ENCODE results near the gene MARK1. TPM values are rescaled to one million over a fixed set of nuclear protein-coding genes. Genes with fewer than 3 reads are reported as not detected.

MARK1 gene
- total RNA-seq, 1 experiment from 2014 or later = not detected

DNA sequence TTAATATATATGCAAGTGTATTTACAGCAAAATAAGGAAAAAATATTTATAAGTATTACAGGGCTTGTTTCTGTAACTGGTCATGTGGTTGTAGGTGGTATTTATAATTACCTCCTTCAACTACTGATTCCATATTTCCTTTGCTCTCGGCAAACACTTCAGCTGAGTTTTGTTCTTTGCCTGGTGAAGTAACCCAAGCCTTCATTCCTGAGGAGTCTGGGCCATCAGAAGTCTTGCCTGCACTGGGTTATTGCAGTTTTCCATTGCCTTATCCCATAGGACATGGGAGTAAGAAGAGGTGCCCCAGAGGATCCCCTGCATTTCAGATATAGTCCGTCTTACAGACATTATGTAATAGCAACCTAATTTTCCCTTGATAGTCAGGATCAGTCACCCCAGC lies 23.8 kb downstream of the MARK1 start:
- peaks cover 9% of the 10 kb centered on the region; the same call in 1 of the 2 replicates for H3K27me3 ChIP-seq (ENCODE audit: control insufficient read depth, insufficient read depth, low read length)
- TF ChIP-seq POLR2AphosphoS5 (IDR thresholded peaks at IDR 0.05; ENCODE audit: low read depth, low read length) (no peak), TCF7L2 (IDR thresholded peaks at IDR 0.05; ENCODE audit: low read depth, low read length) (no peak), SIN3A (IDR thresholded peaks at IDR 0.05; ENCODE audit: borderline replicate concordance, insufficient read depth, low read depth, low read length) (no peak)
- TF ChIP-seq, protein P1, sequence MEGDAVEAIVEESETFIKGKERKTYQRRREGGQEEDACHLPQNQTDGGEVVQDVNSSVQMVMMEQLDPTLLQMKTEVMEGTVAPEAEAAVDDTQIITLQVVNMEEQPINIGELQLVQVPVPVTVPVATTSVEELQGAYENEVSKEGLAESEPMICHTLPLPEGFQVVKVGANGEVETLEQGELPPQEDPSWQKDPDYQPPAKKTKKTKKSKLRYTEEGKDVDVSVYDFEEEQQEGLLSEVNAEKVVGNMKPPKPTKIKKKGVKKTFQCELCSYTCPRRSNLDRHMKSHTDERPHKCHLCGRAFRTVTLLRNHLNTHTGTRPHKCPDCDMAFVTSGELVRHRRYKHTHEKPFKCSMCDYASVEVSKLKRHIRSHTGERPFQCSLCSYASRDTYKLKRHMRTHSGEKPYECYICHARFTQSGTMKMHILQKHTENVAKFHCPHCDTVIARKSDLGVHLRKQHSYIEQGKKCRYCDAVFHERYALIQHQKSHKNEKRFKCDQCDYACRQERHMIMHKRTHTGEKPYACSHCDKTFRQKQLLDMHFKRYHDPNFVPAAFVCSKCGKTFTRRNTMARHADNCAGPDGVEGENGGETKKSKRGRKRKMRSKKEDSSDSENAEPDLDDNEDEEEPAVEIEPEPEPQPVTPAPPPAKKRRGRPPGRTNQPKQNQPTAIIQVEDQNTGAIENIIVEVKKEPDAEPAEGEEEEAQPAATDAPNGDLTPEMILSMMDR (IDR thresholded peaks at IDR 0.05) = no peak
- TF ChIP-seq, protein P2, sequence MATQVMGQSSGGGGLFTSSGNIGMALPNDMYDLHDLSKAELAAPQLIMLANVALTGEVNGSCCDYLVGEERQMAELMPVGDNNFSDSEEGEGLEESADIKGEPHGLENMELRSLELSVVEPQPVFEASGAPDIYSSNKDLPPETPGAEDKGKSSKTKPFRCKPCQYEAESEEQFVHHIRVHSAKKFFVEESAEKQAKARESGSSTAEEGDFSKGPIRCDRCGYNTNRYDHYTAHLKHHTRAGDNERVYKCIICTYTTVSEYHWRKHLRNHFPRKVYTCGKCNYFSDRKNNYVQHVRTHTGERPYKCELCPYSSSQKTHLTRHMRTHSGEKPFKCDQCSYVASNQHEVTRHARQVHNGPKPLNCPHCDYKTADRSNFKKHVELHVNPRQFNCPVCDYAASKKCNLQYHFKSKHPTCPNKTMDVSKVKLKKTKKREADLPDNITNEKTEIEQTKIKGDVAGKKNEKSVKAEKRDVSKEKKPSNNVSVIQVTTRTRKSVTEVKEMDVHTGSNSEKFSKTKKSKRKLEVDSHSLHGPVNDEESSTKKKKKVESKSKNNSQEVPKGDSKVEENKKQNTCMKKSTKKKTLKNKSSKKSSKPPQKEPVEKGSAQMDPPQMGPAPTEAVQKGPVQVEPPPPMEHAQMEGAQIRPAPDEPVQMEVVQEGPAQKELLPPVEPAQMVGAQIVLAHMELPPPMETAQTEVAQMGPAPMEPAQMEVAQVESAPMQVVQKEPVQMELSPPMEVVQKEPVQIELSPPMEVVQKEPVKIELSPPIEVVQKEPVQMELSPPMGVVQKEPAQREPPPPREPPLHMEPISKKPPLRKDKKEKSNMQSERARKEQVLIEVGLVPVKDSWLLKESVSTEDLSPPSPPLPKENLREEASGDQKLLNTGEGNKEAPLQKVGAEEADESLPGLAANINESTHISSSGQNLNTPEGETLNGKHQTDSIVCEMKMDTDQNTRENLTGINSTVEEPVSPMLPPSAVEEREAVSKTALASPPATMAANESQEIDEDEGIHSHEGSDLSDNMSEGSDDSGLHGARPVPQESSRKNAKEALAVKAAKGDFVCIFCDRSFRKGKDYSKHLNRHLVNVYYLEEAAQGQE (IDR thresholded peaks at IDR 0.05; ENCODE audit: insufficient read depth in 1 of 2, low read depth in 2 of 2, low read length in 1 of 2) = no peak
- H3K4me3 ChIP-seq (ENCODE audit: low read depth in 2 of 2, low read length in 2 of 2) = no peak overlapping the region
- in situ Hi-C loops (cut with HindIII; ENCODE audit: low pct_unique_long_range_greater_than_20kb, low sequenced_read_pairs) (no loop called here), intact Hi-C loops (cut with micrococcal nuclease; ENCODE audit: unreplicated experiment) (no loop called here)
- ChIA-PET POLR2A (no interaction called here), CTCF (no interaction called here)
- no peaks in the 10 kb centered on the region for H3K4me1 ChIP-seq (ENCODE audit: control insufficient read depth, insufficient read depth, low read length)
- H3K9me3 ChIP-seq (ENCODE audit: control insufficient read depth, insufficient read depth, low read depth, low read length) = no peaks in the 10 kb centered on the region
- ATAC-seq (no peak), DNase-seq (ENCODE audit: low read depth, low spot score) (no peak)
- H3K36me3 ChIP-seq (ENCODE audit: control insufficient read depth, insufficient read depth, low read length) = no peaks in the 10 kb centered on the region
- no peak overlapping the region for H3K27ac ChIP-seq (ENCODE audit: low read length)
- BruUV-seq (replicated peaks) = no TSS peak

DNA sequence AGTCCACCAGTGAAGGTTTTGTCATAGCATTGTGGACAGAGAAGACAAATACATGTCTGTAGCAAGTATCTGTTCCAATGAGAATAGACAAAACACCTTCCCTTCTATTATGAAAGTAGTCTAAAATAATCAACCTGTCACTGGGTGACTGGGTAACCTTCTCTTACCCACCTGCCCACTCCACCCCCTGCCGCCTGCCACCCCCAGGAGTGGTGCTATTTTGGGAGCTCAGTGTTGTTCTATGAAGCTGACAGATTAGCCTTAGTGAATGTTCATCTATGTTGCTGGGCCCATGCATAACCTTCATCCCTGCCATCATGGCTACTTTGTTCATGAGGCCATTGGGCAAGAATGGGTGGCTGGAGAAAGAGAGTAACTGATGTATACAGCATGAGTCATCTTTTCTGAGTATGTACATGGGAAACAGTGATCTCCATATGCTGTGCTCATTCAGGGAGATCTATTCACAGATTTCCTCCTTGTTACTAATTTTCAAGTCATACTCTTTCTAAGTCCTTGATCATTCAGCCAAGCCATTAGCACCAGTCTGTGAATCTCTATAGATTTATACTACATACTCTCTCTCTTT lies 24.8 kb downstream of the MARK1 start:
- Histone ChIP-seq H3K27me3 (ENCODE audit: control insufficient read depth, insufficient read depth, low read length) (peaks cover 9% of the 10 kb centered on the region; the same call in 1 of the 2 replicates), H3K9me3 (ENCODE audit: control insufficient read depth, insufficient read depth, low read depth, low read length) (no peaks in the 10 kb centered on the region), H3K36me3 (ENCODE audit: control insufficient read depth, insufficient read depth, low read length) (no peaks in the 10 kb centered on the region), H3K4me1 (ENCODE audit: control insufficient read depth, insufficient read depth, low read length) (no peaks in the 10 kb centered on the region), H3K4me3 (ENCODE audit: low read depth in 2 of 2, low read length in 2 of 2) (no peak overlapping the region), H3K27ac (ENCODE audit: low read length) (no peak overlapping the region)
- no TSS peak for BruUV-seq (replicated peaks)
- intact Hi-C loops (cut with micrococcal nuclease; ENCODE audit: unreplicated experiment) = no loop called here
- ChIA-PET CTCF (interaction anchor here (0.5 kb wide), 1 partner anchor 8 kb away, joined by 6 read pairs; no protein-coding TSS in a partner anchor), POLR2A (no interaction called here)
- ATAC-seq (no peak), DNase-seq (ENCODE audit: low read depth, low spot score) (no peak)
- in situ Hi-C loops (cut with HindIII; ENCODE audit: low pct_unique_long_range_greater_than_20kb, low sequenced_read_pairs) = no loop called here
- TF ChIP-seq, protein P2 (IDR thresholded peaks at IDR 0.05; ENCODE audit: insufficient read depth in 1 of 2, low read depth in 2 of 2, low read length in 1 of 2) = no peak
- no peak for TF ChIP-seq POLR2AphosphoS5 (IDR thresholded peaks at IDR 0.05; ENCODE audit: low read depth, low read length)

Measured in Panc1 (cell line).